ENCODE measurements around the gene ELP5.

- TF ChIP-seq EZH2phosphoT487 (IDR thresholded peaks at IDR 0.05; ENCODE audit: borderline replicate concordance, low read depth, low read length) (no peak), CTCF (conservative IDR thresholded peaks at IDR 0.05; ENCODE audit: low read length) (no peak)
These were observed 23.1 kb upstream of the ELP5 start for GRCh38 chr17:7228920-7229319.

Measured in OCI-LY7 (cell line).